Tibial nerve (tissue), 4 donors: ENCODE results near the gene DEFB112. TPM values are rescaled to one million over a fixed set of nuclear protein-coding genes. Genes with fewer than 3 reads are reported as not detected.

Experiments used
- DNase-seq, 2 donors: peaks; one replicate each; pipeline ENCODE4 v3.0.0-alpha.2; 2019; ENCODE audit warnings: low spot score in 2 of 2
- H3K27ac ChIP-seq, 4 donors: fragments of 200-600 bp; sonication (generic) in 3 of 4; one replicate each; pipeline ENCODE4 v1.5.1; 2017 to 2019; ENCODE audit warnings: mild to moderate bottlenecking in 1 of 4
- H3K27me3 ChIP-seq, 2 donors: fragments of 200-600 bp; sonication (generic) in 1 of 2; one replicate each; pipeline versions ENCODE4 v1.5.1 to v1.6.0; 2017 to 2019
- H3K36me3 ChIP-seq, 3 donors: fragments of 200-600 bp; sonication (generic); one replicate each; pipeline ENCODE4 v1.5.1; 2018 to 2019
- H3K4me1 ChIP-seq, 4 donors: fragments of 200-600 bp; sonication (generic) in 3 of 4; one replicate each; pipeline ENCODE4 v1.5.1; 2017 to 2019
- H3K4me3 ChIP-seq, 4 donors: fragments of 200-600 bp; sonication (generic) in 3 of 4; one replicate each; pipeline ENCODE4 v1.5.1; 2017 to 2019; ENCODE audit warnings: mild to moderate bottlenecking in 1 of 4, moderate library complexity in 1 of 4
- H3K9me3 ChIP-seq, 4 donors: fragments of 200-600 bp; sonication (generic) in 3 of 4; one replicate each; pipeline ENCODE4 v1.5.1; 2017 to 2019
- EP300 ChIP-seq, 2 donors: sonication (generic); formaldehyde crosslinking; IDR thresholded peaks; one replicate each; pipeline ENCODE4 v1.6.1; 2017; ENCODE audit warnings: antibody characterized with exemption in 2 of 2, mild to moderate bottlenecking in 1 of 2
- POLR2A ChIP-seq, 2 donors: fragments of 450-650 bp; IDR thresholded peaks; one replicate each; pipeline ENCODE4 v1.6.1; 2017; ENCODE audit warnings: antibody characterized with exemption in 2 of 2, mild to moderate bottlenecking in 2 of 2, moderate library complexity in 2 of 2
- WGBS, 2 donors: methylation state at CpG; one replicate each; pipeline ENCODE4 v1.1.5; 2018; 5-methylcytosine and 5-hydroxymethylcytosine counted together
- total RNA-seq, 4 donors: library from RNA; depleted of rRNA; stranded (reverse); fragments of >200 nt; gene quantifications; one replicate each; pipeline ENCODE4 v1.1.0, GENCODE V29; 2016
- TF ChIP-seq, protein P1 (sequence below), 5 experiments: fragments of 200-600 bp in 3 of 5; fragments of 450-650 bp in 2 of 5; sonication (generic) in 3 of 5; IDR thresholded peaks; one replicate each; pipeline ENCODE4 v1.5.1; 2016 to 2019; ENCODE audit warnings: antibody characterized with exemption in 5 of 5, mild to moderate bottlenecking in 3 of 5, moderate library complexity in 2 of 5

The DEFB112 gene, protein sequence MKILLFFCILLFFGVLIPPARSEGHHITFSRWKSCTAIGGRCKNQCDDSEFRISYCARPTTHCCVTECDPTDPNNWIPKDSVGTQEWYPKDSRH
- total RNA-seq = not detected

- no peaks in the 10 kb centered on the region for H3K27me3 ChIP-seq
- 69 to 78% methylated on average over 1 of the region's 1 CpG for WGBS, 2 donors
- H3K9me3 ChIP-seq = no peaks in the 10 kb centered on the region
- no peak within 1 kb of the TSS for H3K27ac ChIP-seq
- H3K36me3 ChIP-seq = no peaks in the 10 kb centered on the region
- no peaks in the 10 kb centered on the region for H3K4me1 ChIP-seq
- no peak within 1 kb of the TSS for H3K4me3 ChIP-seq
- DNase-seq = no peak
- TF ChIP-seq POLR2A (IDR thresholded peaks at IDR 0.05) = no peak
- TF ChIP-seq, protein P1, sequence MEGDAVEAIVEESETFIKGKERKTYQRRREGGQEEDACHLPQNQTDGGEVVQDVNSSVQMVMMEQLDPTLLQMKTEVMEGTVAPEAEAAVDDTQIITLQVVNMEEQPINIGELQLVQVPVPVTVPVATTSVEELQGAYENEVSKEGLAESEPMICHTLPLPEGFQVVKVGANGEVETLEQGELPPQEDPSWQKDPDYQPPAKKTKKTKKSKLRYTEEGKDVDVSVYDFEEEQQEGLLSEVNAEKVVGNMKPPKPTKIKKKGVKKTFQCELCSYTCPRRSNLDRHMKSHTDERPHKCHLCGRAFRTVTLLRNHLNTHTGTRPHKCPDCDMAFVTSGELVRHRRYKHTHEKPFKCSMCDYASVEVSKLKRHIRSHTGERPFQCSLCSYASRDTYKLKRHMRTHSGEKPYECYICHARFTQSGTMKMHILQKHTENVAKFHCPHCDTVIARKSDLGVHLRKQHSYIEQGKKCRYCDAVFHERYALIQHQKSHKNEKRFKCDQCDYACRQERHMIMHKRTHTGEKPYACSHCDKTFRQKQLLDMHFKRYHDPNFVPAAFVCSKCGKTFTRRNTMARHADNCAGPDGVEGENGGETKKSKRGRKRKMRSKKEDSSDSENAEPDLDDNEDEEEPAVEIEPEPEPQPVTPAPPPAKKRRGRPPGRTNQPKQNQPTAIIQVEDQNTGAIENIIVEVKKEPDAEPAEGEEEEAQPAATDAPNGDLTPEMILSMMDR (IDR thresholded peaks at IDR 0.05) = no peak
- TF ChIP-seq EP300 (IDR thresholded peaks at IDR 0.05) = no peak
Observed at GRCh38 chr6:50049829-50050228, at the start of gene DEFB112. Gene DEFB112 (minus strand): TSS chr6:50049929. CDS start chr6:50049869, 60 bp downstream.

DNA sequence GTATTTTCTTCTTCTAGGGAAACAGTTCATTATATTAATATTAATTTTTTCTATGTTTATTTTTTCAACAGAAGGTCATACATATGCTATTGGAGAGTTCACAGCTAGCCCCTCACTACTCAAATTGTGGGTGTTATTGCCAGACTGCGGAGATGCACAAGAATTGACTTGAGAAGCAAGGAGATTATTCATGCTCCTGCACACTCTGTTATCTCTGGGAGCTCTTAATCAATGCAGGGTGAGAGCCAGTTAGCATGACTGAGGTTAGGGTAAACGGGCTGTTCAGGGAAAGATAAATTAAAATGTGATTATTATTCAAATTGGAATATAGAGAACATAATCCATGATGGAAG is 48.9 kb upstream of the DEFB112 start:
- Histone ChIP-seq H3K27ac (no peak overlapping the region), H3K4me1 (no peaks in the 10 kb centered on the region), H3K9me3 (no peaks in the 10 kb centered on the region), H3K4me3 (no peak overlapping the region), H3K27me3 (no peaks in the 10 kb centered on the region), H3K36me3 (no peaks in the 10 kb centered on the region)
- no peak for TF ChIP-seq EP300 (IDR thresholded peaks at IDR 0.05)
- TF ChIP-seq, protein P1 (IDR thresholded peaks at IDR 0.05) = no peak
- TF ChIP-seq POLR2A (IDR thresholded peaks at IDR 0.05) = no peak
- 51 to 57% methylated on average over 2 of the region's 2 CpGs for WGBS, 2 donors
- DNase-seq = no peak

DNA sequence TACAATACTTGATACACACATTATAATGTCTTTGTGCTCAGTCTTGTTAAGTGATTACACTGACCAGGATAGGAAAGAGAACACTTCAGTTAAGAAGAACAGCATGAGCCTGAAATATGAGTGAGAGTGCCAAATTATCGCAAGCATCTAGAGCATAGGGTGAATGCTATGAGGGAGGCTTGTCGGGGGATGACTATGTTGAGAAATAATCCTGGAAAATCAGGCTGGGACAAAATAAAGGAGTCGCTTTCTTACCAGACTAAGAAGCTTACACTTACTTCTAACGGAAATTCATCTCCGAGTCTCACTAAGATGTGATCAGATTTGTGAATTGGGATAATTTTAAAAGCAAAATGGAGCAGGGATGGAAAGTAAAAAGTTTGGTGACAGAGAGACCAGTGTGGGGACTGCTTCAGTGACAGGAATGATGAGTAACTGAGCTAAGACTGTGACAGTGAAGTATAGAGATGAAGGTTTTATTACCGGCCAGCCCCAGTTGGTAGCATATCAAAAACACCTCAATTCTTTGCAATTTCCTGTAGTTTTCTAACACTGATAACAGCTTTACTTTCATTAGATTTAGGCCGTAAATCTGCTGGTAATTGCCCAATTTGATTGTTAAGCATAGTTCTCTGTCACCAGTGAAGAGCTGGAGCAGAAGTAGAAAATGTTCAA is 48.4 kb upstream of the DEFB112 start:
- no peak overlapping the region for H3K4me3 ChIP-seq
- H3K36me3 ChIP-seq = no peaks in the 10 kb centered on the region
- H3K9me3 ChIP-seq = no peaks in the 10 kb centered on the region
- DNase-seq = no peak
- TF ChIP-seq, protein P1 (IDR thresholded peaks at IDR 0.05) = no peak
- TF ChIP-seq POLR2A (IDR thresholded peaks at IDR 0.05) (no peak), EP300 (IDR thresholded peaks at IDR 0.05) (no peak)
- 62 to 68% methylated on average over 7 of the region's 7 CpGs for WGBS, 2 donors
- H3K27ac ChIP-seq = no peak overlapping the region
- no peaks in the 10 kb centered on the region for H3K27me3 ChIP-seq
- H3K4me1 ChIP-seq = no peaks in the 10 kb centered on the region

- TF ChIP-seq, protein P1 (IDR thresholded peaks at IDR 0.05) = no peak
- TF ChIP-seq EP300 (IDR thresholded peaks at IDR 0.05) (no peak), POLR2A (IDR thresholded peaks at IDR 0.05) (no peak)
- Histone ChIP-seq H3K27ac (no peak overlapping the region), H3K4me1 (no peaks in the 10 kb centered on the region), H3K9me3 (no peaks in the 10 kb centered on the region), H3K36me3 (no peaks in the 10 kb centered on the region), H3K27me3 (no peaks in the 10 kb centered on the region), H3K4me3 (no peak overlapping the region)
- DNase-seq = no peak
Observed at GRCh38 chr6:50096296-50096695, 46.6 kb upstream of the DEFB112 start.

DNA sequence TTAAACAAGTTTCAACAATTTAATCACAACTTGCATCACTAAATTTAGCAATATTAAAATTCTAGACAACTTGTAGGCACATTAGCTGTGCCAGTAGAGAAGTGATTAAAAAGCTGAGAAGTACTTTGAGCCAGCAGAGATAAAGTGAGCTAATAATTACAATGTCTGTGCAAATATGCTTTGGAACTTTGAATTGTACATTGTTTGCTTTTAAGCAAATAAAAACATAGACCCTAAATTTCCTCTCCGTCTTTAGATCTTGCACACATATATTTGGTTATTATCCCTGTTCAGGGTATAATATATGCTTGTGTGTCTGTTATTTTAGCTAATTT is 44.2 kb upstream of the DEFB112 start:
- H3K27me3 ChIP-seq = no peaks in the 10 kb centered on the region
- no peak overlapping the region for H3K27ac ChIP-seq
- TF ChIP-seq, protein P1 (IDR thresholded peaks at IDR 0.05) = no peak
- TF ChIP-seq EP300 (IDR thresholded peaks at IDR 0.05) (no peak), POLR2A (IDR thresholded peaks at IDR 0.05) (no peak)
- DNase-seq = no peak
- no peak overlapping the region for H3K4me3 ChIP-seq
- no peaks in the 10 kb centered on the region for H3K36me3 ChIP-seq
- H3K9me3 ChIP-seq = no peaks in the 10 kb centered on the region
- WGBS, 2 donors = 80 to 87% methylated on average over 1 of the region's 1 CpG
- no peaks in the 10 kb centered on the region for H3K4me1 ChIP-seq
